Ovary (tissue), 3 donors: ENCODE results near the gene BCOR.

Experiments used
- CTCF ChIP-seq, 3 donors: fragments of 450-650 bp in 2 of 3; fragments of 200-600 bp in 1 of 3; IDR thresholded peaks; one replicate each; pipeline versions ENCODE4 v1.5.1 to v1.8.0; 2016 to 2022; ENCODE audit warnings: antibody characterized with exemption in 3 of 3, mild to moderate bottlenecking in 1 of 3
- EP300 ChIP-seq: sonication (generic); formaldehyde crosslinking; IDR thresholded peaks from one replicate; pipeline ENCODE4 v1.6.1; 2017; ENCODE audit warnings: antibody characterized with exemption
- POLR2A ChIP-seq: fragments of 450-650 bp; IDR thresholded peaks from one replicate; pipeline ENCODE4 v1.6.1; 2017; ENCODE audit warnings: antibody characterized with exemption, mild to moderate bottlenecking, moderate library complexity
- donor health status: DM: no; HTN: no; CAD: no.

- TF ChIP-seq CTCF (IDR thresholded peaks at IDR 0.05) (no peak), POLR2A (no peak), EP300 (no peak)
Observed at GRCh38 chrX:40094041-40094899, 3.5 kb downstream of the BCOR start.
